ENCODE measurements around the gene TSPAN31. TPM values are rescaled to one million over a fixed set of nuclear protein-coding genes. Genes with fewer than 3 reads are reported as not detected.

Gene TSPAN31
- total and polyA plus RNA-seq, 2 of the 8 experiments (the other 6 are each of a cell fraction or from before 2014, with no cell fraction given) = 15.8 to 31.4 TPM

GRCh38 chr12:57759360-57759980 lies 14.6 kb downstream of the TSPAN31 start (continued):
- TF ChIP-seq CHD7 (IDR thresholded peaks at IDR 0.05; ENCODE audit: insufficient replicate concordance, low read length) (no peak), SP1 (IDR thresholded peaks at IDR 0.05; ENCODE audit: low read depth, low read length) (no peak)

Data from H1 (cell line).